ENCODE data around the gene ZC3H13. TPM values are rescaled to one million over a fixed set of nuclear protein-coding genes. Genes with fewer than 3 reads are reported as not detected.

The ZC3H13 gene
- total and polyA plus RNA-seq, 2 donors (not counting 1 experiment from before 2014, with no cell fraction given), result 4.8 to 65.7 TPM

GRCh38 chr13:46039411-46040182 is 12.9 kb downstream of the ZC3H13 start:
- H3K27ac Mint-ChIP-seq, result no peak overlapping the region
- DNase-seq (no peak), ATAC-seq (ENCODE audit: low read depth) (no peak)
- Histone ChIP-seq H2AFZ (ENCODE audit: insufficient read depth, low read depth, low read length, poor library complexity, severe bottlenecking) (no peak overlapping the region), H4K20me1 (ENCODE audit: control insufficient read depth, insufficient read depth, low read length, poor library complexity, severe bottlenecking) (no peaks in the 10 kb centered on the region), H3K27me3 (replicated peaks in 1 of 4; ENCODE audit: control extremely low read depth in 1 of 4, control insufficient read depth in 3 of 4, insufficient read depth in 4 of 4, low read length in 3 of 4) (no peaks in the 10 kb centered on the region), H3K4me1 (ENCODE audit: control insufficient read depth in 2 of 2, insufficient read depth in 2 of 2, low read length in 2 of 2) (no peaks in the 10 kb centered on the region), H3K4me2 (replicated peaks; ENCODE audit: low read depth, low read length, poor library complexity, severe bottlenecking) (no peak overlapping the region), H3K36me3 (replicated peaks in 1 of 2; ENCODE audit: control extremely low read depth in 1 of 2, control insufficient read depth in 1 of 2, extremely low read depth in 1 of 2, insufficient read depth in 2 of 2, low read length in 1 of 2) (peaks cover 16 to 47% of the 10 kb centered on the region in 2 experiments), H3K27ac (ENCODE audit: low read length in 2 of 2) (no peak overlapping the region), H3K4me3 (ENCODE audit: control extremely low read depth in 1 of 5, extremely low read depth in 1 of 5, insufficient read depth in 1 of 5, low read depth in 2 of 5, low read length in 4 of 5) (no peak overlapping the region), H3K9me3 (ENCODE audit: control extremely low read depth in 1 of 3, control insufficient read depth in 2 of 3, insufficient read depth in 1 of 3, low read length in 2 of 3) (no peaks in the 10 kb centered on the region), H3K79me2 (ENCODE audit: control insufficient read depth, insufficient read depth, low read length) (peaks cover 26% of the 10 kb centered on the region), H3K9ac (ENCODE audit: low read length) (no peak overlapping the region)
- intact Hi-C loops (cut with micrococcal nuclease), result no loop called here
- peaks cover 1% of the 10 kb centered on the region for H3K4me1 Mint-ChIP-seq
- H3K4me3 Mint-ChIP-seq, result no peak overlapping the region
- no CpG with 5 or more reads among the region's 6 CpGs for WGBS (ENCODE audit: insufficient coverage)
- CTCF ChIA-PET, result interaction anchor here (1.2 kb wide), 1 partner anchor 120 kb away, joined by 4 read pairs; no protein-coding TSS in a partner anchor
- TF ChIP-seq CTCF (IDR thresholded peaks at IDR 0.05) (no peak), EZH2 (IDR thresholded peaks at IDR 0.05; ENCODE audit: borderline replicate concordance, insufficient read depth, low read depth, low read length, poor library complexity, severe bottlenecking) (no peak)
- POLR2A ChIA-PET, result no interaction called here
- H3K9me3 Mint-ChIP-seq (ENCODE audit: insufficient read depth), result no peaks in the 10 kb centered on the region
- H3K27me3 Mint-ChIP-seq, result no peaks in the 10 kb centered on the region

GRCh38 chr13:46038296-46038695 is 14.2 kb downstream of the ZC3H13 start:
- H4K20me1 ChIP-seq (ENCODE audit: control insufficient read depth, insufficient read depth, low read length, poor library complexity, severe bottlenecking), result no peaks in the 10 kb centered on the region
- CTCF ChIA-PET, result no interaction called here

More at GRCh38 chr13:46038296-46038695, 14.2 kb downstream of the ZC3H13 start:
- H3K27ac ChIP-seq (ENCODE audit: low read length in 2 of 2), result no peak overlapping the region
- DNase-seq (no peak), ATAC-seq (ENCODE audit: low read depth) (no peak)
- intact Hi-C loops (cut with micrococcal nuclease), result no loop called here
- Mint-ChIP-seq H3K9me3 (ENCODE audit: insufficient read depth) (no peaks in the 10 kb centered on the region), H3K4me3 (no peak overlapping the region), H3K27me3 (no peaks in the 10 kb centered on the region), H3K4me1 (peaks cover 1% of the 10 kb centered on the region), H3K27ac (no peak overlapping the region)
- H2AFZ ChIP-seq (ENCODE audit: insufficient read depth, low read depth, low read length, poor library complexity, severe bottlenecking), result no peak overlapping the region
- peaks cover 16 to 54% of the 10 kb centered on the region in 2 experiments for H3K36me3 ChIP-seq (replicated peaks in 1 of 2; ENCODE audit: control extremely low read depth in 1 of 2, control insufficient read depth in 1 of 2, extremely low read depth in 1 of 2, insufficient read depth in 2 of 2, low read length in 1 of 2)
- H3K79me2 ChIP-seq (ENCODE audit: control insufficient read depth, insufficient read depth, low read length), result peaks cover 18% of the 10 kb centered on the region
- H3K27me3 ChIP-seq (replicated peaks in 1 of 4; ENCODE audit: control extremely low read depth in 1 of 4, control insufficient read depth in 3 of 4, insufficient read depth in 4 of 4, low read length in 3 of 4), result no peaks in the 10 kb centered on the region
- WGBS (ENCODE audit: insufficient coverage), result 100% methylated on average over 3 of the region's 4 CpGs
- no peak overlapping the region for H3K9ac ChIP-seq (ENCODE audit: low read length)
- H3K4me1 ChIP-seq (ENCODE audit: control insufficient read depth in 2 of 2, insufficient read depth in 2 of 2, low read length in 2 of 2), result no peaks in the 10 kb centered on the region
- POLR2A ChIA-PET, result no interaction called here
- no peak overlapping the region for H3K4me3 ChIP-seq (ENCODE audit: control extremely low read depth in 1 of 5, extremely low read depth in 1 of 5, insufficient read depth in 1 of 5, low read depth in 2 of 5, low read length in 4 of 5)
- H3K9me3 ChIP-seq (ENCODE audit: control extremely low read depth in 1 of 3, control insufficient read depth in 2 of 3, insufficient read depth in 1 of 3, low read length in 2 of 3), result peaks cover 0 to 1% (median 0%) of the 10 kb centered on the region in 3 donors
- TF ChIP-seq CTCF (IDR thresholded peaks at IDR 0.05) (no peak), EZH2 (IDR thresholded peaks at IDR 0.05; ENCODE audit: borderline replicate concordance, insufficient read depth, low read depth, low read length, poor library complexity, severe bottlenecking) (no peak)
- H3K4me2 ChIP-seq (replicated peaks; ENCODE audit: low read depth, low read length, poor library complexity, severe bottlenecking), result no peak overlapping the region

All from B cell (primary cell).